ENCODE data around the gene S100A14. TPM values are rescaled to one million over a fixed set of nuclear protein-coding genes. Genes with fewer than 3 reads are reported as not detected.

Gene S100A14
- polyA plus RNA-seq, 1 donor from 2014 or later = not detected

DNA sequence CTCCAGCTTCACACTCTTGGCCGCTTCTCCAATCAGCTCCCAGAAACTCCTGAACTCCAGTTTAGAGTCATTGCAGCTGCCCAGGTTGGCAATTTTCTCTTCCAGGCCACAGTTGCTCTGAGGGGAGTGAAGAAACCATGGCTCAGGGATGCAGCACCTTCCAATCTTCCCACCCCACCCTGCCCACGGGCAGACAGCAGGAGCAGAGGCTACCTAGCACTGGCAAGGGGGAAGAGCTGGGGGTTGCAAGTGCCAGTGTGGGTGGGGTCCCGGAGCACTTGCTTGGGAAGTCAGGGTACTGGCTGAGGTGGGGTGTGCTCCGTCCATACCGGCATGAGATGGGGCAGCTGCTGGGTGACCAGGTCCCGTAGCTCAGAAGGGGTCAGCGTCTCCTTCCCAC is 1.2 kb downstream of the S100A14 start:
- H3K27me3 ChIP-seq (ENCODE audit: insufficient read depth, low read depth, low read length) = no peaks in the 10 kb centered on the region
- H3K79me2 ChIP-seq (replicated peaks; ENCODE audit: insufficient read depth, low read length) = no peaks in the 10 kb centered on the region
- H3K4me3 ChIP-seq (ENCODE audit: low read length) = no peak overlapping the region
- TF ChIP-seq, protein P1, sequence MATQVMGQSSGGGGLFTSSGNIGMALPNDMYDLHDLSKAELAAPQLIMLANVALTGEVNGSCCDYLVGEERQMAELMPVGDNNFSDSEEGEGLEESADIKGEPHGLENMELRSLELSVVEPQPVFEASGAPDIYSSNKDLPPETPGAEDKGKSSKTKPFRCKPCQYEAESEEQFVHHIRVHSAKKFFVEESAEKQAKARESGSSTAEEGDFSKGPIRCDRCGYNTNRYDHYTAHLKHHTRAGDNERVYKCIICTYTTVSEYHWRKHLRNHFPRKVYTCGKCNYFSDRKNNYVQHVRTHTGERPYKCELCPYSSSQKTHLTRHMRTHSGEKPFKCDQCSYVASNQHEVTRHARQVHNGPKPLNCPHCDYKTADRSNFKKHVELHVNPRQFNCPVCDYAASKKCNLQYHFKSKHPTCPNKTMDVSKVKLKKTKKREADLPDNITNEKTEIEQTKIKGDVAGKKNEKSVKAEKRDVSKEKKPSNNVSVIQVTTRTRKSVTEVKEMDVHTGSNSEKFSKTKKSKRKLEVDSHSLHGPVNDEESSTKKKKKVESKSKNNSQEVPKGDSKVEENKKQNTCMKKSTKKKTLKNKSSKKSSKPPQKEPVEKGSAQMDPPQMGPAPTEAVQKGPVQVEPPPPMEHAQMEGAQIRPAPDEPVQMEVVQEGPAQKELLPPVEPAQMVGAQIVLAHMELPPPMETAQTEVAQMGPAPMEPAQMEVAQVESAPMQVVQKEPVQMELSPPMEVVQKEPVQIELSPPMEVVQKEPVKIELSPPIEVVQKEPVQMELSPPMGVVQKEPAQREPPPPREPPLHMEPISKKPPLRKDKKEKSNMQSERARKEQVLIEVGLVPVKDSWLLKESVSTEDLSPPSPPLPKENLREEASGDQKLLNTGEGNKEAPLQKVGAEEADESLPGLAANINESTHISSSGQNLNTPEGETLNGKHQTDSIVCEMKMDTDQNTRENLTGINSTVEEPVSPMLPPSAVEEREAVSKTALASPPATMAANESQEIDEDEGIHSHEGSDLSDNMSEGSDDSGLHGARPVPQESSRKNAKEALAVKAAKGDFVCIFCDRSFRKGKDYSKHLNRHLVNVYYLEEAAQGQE (IDR thresholded peaks at IDR 0.05; ENCODE audit: borderline replicate concordance) = no peak
- H3K9me3 ChIP-seq (ENCODE audit: low read length) = no peaks in the 10 kb centered on the region
- H3K27ac ChIP-seq (ENCODE audit: low read length) = no peak overlapping the region
- H3K4me2 ChIP-seq (ENCODE audit: low read length) = no peak overlapping the region
- no peaks in the 10 kb centered on the region for H3K9me2 ChIP-seq (ENCODE audit: insufficient read depth, low read length)
- no peak overlapping the region for H3K9ac ChIP-seq (ENCODE audit: low read length)
- H3F3A ChIP-seq (ENCODE audit: insufficient read depth, low read length, poor library complexity, severe bottlenecking) = no peaks in the 10 kb centered on the region
- no peak overlapping the region for H2AFZ ChIP-seq (ENCODE audit: low read depth, low read length)
- H4K20me1 ChIP-seq (ENCODE audit: insufficient read depth) = no peaks in the 10 kb centered on the region
- no peaks in the 10 kb centered on the region for H3K36me3 ChIP-seq (ENCODE audit: insufficient read depth, low read length)

DNA sequence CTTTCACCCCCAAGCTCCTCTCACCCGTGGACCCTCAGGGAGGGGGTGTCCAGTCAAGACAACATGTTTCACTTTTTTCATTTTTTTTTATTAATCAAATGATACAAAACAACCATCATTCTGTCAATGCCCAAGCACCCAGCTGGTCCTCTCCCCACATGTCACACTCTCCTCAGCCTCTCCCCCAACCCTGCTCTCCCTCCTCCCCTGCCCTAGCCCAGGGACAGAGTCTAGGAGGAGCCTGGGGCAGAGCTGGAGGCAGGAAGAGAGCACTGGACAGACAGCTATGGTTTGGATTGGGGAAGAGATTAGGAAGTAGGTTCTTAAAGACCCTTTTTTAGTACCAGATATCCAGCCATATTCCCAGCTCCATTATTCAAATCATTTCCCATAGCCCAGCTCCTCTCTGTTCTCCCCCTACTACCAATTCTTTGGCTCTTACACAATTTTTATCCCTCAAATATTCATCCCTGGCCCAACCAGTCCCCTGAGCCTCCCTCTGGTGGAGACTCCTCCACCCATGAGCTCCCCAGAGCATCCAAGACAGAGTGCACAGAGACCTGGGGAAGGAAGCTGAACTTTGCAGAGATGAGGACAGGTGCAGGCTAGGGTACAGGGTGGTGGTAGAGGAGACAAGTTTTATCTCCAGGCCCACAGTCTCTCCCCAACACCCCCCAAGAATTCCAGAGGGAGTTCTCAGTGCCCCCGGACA is 1.8 kb downstream of the S100A14 start:
- TF ChIP-seq SMC3 (conservative IDR thresholded peaks at IDR 0.05; ENCODE audit: poor library complexity) (no peak), MXI1 (conservative IDR thresholded peaks at IDR 0.05; ENCODE audit: poor library complexity, severe bottlenecking) (no peak), TAF1 (IDR thresholded peaks at IDR 0.05; ENCODE audit: low read depth) (no peak), RAD21 (conservative IDR thresholded peaks at IDR 0.05) (no peak), POLR2AphosphoS5 (IDR thresholded peaks at IDR 0.05) (no peak), EZH2 (IDR thresholded peaks at IDR 0.05; ENCODE audit: borderline replicate concordance, insufficient read depth, low read length, poor library complexity, severe bottlenecking) (no peak), EP300 (conservative IDR thresholded peaks at IDR 0.05; ENCODE audit: poor library complexity, severe bottlenecking) (no peak)
- TF ChIP-seq, protein P1 (IDR thresholded peaks at IDR 0.05; ENCODE audit: borderline replicate concordance) = no peak
- TF ChIP-seq, protein P2, sequence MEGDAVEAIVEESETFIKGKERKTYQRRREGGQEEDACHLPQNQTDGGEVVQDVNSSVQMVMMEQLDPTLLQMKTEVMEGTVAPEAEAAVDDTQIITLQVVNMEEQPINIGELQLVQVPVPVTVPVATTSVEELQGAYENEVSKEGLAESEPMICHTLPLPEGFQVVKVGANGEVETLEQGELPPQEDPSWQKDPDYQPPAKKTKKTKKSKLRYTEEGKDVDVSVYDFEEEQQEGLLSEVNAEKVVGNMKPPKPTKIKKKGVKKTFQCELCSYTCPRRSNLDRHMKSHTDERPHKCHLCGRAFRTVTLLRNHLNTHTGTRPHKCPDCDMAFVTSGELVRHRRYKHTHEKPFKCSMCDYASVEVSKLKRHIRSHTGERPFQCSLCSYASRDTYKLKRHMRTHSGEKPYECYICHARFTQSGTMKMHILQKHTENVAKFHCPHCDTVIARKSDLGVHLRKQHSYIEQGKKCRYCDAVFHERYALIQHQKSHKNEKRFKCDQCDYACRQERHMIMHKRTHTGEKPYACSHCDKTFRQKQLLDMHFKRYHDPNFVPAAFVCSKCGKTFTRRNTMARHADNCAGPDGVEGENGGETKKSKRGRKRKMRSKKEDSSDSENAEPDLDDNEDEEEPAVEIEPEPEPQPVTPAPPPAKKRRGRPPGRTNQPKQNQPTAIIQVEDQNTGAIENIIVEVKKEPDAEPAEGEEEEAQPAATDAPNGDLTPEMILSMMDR (IDR thresholded peaks at IDR 0.05; ENCODE audit: poor library complexity, severe bottlenecking) = no peak
- H3K27ac ChIP-seq (ENCODE audit: low read length) = no peak overlapping the region
- H4K20me1 ChIP-seq (ENCODE audit: insufficient read depth) = no peaks in the 10 kb centered on the region
- no peak overlapping the region for H3K4me2 ChIP-seq (ENCODE audit: low read length)
- no peaks in the 10 kb centered on the region for H3K79me2 ChIP-seq (replicated peaks; ENCODE audit: insufficient read depth, low read length)
- H3K9ac ChIP-seq (ENCODE audit: low read length) = no peak overlapping the region
- no peaks in the 10 kb centered on the region for H3F3A ChIP-seq (ENCODE audit: insufficient read depth, low read length, poor library complexity, severe bottlenecking)
- no peaks in the 10 kb centered on the region for H3K9me2 ChIP-seq (ENCODE audit: insufficient read depth, low read length)
- no peak overlapping the region for H2AFZ ChIP-seq (ENCODE audit: low read depth, low read length)
- no peaks in the 10 kb centered on the region for H3K36me3 ChIP-seq (ENCODE audit: insufficient read depth, low read length)
- no peak overlapping the region for H3K4me3 ChIP-seq (ENCODE audit: low read length)
- H3K9me3 ChIP-seq (ENCODE audit: low read length) = no peaks in the 10 kb centered on the region
- H3K27me3 ChIP-seq (ENCODE audit: insufficient read depth, low read depth, low read length) = no peaks in the 10 kb centered on the region
